Stimulated activated CD4-positive, alpha-beta T cell treated with anti-CD3 and anti-CD28 coated beads, Interleukin-12 subunit alpha, Interleukin-12 subunit beta, amount 100 ng/mL, for 24 hours (primary cell): Measurements from ENCODE around the gene CCDC170.
"Not testable (repeated sequence)": the region's sequence is repeated elsewhere in the genome, so short reads cannot be mapped to it uniquely, and the experiment has no call there.

ENCODE experiments used
- DNase-seq, 2 experiments: peaks; one replicate each; pipeline ENCODE4 v3.0.0-alpha.2; 2020; ENCODE audit warnings: low read depth in 2 of 2

CCDC170 gene

DNA sequence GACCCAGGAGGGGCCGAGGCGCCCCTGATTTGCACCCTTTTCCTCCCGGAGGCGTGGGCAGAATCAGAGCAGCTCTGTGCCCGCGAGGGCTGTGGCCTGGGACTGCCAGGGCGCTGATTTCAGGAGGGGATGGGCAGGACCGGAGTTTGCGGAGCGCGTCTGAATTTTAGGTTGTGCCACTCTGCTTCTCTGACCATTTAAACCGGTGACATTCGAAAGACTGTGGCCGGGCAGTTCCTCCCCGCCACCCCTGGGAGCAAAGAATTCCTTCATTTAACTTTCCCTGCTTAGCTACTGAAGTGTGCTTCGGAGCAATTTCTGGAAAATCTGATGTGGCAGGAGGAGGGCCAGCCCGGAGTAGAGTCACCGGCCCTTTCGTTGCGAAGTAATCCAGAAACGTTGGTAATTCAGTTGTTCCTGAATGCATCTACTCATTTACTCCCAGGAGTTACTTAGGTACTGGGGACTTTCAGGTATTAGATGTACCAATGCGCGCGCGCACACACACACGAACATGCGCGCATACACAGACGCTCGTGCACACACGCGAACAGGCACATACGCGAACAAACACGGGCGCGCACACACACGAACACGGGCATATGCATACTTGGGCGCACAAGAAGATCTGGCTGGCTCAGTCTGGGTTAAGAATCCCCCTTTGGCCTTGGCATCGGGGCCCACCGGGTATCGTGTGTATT lies 568 bp downstream of the CCDC170 start:
- DNase-seq: peak in 1 of 2 experiments; percentile 10

DNA sequence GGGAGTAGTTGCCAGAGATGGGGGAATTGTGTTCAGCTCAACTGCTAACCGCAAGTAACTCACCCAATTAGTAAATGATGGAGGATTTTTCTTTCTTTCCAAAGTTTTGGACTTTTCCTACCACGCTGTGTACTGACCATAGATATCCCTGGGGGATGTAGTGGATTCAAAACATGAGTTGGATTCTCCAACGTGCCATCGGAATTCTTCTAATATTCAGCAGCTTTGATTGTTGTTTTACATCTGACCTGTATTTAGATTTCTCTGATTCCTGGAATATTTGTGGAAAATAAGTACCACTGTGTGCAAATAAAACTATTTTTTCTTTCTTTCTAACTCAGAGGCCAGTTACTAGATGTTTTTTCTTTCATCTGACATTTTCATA lies 1.1 kb downstream of the CCDC170 start:
- no peak for DNase-seq

DNA sequence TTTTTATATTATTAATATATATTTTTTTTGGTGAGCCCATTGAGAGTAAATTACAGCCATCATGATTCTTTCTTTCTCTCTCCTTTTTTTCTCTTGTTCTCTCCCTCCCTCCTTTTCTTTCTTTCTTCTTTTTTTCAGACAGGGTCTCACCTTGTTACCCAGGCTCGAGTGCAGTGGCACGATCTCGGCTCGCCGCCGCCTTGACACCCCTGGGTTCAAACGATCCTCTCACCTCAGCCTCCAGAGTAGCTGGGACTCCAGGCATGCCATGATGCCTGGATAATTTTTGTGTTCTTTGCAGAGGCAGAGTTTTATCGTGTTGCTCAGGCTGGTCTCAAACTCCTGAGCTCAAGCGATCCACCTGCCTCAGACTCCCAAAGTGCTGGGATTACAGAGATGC lies 1.6 kb downstream of the CCDC170 start:
- no peak for DNase-seq

DNA sequence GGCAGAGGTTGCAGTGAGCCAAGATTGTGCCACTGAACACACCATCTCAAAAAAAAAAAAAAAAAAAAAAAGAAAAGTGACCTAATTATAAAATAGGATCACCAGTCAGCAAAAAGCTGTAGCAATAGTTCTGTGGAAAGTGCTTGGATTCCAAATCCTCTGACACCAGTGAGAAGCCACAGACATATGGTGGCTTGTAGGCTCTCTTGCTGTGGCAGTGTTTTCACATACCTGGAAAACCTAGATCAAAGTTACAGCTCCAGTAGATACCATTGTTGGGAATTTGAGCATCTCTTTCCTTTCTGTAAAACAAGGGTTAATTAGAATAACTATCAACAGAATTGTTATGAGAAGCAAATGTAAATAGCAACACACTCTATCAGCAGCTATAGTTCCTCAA lies 4.1 kb downstream of the CCDC170 start:
- DNase-seq: no peak

DNA sequence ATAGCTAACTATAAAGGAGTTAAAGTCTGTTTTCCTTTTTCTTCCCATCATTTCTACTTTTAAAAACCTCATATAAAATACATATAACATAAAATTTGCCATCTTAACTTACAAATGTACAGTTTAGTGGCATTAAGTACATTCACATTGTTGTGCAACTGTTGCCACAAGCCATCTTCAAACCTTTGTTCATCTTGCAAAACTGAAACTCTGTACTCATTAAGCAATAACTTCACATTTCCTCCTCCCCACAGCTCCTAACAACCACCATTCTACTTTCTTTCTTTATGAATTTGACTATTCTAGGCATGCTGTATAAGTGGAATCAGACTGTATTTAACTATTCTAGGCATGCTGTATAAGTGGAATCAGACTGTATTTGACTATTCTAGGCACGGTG lies 4.5 kb downstream of the CCDC170 start:
- no peak for DNase-seq

DNA sequence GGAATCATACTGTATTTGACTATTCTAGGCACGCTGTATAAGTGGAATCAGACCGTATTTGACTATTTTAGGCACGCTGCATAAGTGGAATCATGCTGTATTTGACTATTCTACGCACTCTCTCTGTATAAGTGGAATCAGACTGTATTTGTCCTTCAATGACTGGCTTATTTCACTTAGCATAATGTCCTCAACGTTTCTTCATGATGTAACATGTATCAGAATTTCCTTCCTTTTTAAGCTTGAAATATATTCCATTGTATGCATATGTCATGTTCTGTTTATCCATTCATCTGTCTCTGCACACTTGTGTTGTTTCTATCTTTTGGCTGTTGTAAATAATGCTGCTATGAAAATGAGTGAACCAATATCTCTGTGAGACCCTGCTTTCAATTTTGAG lies 5.7 kb downstream of the CCDC170 start:
- no peak for DNase-seq

DNA sequence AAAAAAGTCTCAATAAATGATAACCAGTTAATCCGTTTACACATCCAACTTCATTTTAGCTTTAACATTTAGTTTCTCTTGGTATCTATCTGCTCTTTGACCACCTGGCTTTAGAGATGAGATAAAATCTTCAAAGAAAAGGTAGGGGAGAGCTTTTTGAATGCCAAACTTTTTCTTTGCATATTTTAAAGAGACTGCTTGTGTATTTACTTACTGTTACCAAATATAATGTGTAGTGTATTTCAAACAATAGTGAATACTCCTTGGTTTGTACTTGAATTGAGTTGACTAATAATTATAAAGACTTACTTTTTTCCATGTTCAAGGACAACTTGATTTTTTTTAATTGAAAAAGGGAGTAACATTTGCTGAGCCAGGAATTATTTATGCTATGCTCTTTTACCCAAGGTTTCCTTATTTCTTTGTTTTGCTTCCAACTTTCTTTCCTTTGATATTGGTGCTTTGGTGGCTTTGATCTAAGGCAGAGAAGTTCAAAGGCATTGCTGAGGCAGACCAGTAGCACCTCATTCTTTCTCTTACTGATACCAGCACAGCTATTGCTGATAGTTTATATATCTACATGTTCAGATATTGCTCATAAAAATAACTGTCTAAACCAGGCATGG lies 7.8 kb downstream of the CCDC170 start:
- DNase-seq: no peak

DNA sequence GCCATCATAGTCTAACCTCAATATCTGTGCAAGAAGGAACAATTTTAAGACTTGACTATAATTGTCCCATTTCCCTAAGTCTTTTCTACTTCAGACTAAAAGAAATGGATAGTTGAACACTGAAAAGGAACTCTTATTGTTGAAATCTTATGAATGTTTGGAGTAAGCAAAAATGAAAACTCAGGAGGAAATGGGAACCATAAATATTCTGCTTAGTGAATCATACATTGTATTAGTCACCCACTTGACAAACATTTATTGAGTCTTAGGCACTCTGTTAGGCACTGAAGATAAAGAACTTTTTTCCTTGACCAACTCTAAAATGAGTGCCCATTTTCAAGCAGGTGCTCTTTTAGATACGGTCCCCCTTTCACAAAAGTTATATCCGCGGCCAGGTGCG lies 8.7 kb downstream of the CCDC170 start:
- DNase-seq: no peak

DNA sequence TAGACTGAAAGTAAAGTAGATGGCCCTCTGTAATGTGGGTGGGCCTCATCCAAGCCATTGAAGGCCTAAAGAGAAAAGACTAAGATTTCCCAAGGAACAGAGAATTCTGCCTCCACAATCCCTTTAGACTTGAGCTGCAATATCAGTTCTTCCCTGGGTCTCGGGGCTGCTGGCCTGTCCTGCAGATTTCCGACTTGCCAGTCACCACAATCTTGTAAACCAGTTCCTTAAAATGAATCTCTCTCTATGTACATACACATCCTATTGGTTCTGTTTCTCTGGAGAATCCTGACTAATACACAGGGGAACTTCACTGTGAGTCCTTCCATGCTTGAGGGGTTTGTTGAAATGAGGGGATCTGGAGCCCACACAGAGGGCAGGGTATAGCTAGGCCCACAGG lies 12.9 kb downstream of the CCDC170 start:
- no peak for DNase-seq

DNA sequence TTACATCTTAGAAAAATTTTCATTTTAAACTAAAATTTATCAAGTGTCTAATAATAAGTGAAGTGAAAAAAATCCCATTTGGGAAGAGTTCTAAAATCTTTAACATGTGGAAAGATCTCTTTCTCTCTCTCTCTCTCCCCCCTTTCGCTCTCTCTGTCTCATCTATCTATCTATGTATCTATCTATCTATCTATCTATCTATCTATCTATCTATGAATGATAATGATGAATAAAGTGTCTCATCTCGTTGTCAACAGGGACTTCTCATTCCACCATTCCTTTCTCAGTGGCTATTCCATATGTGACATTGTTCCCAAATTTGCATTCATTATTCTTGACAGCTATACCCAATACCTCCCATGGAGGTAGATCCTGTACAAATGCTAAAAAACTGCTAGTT lies 15.2 kb downstream of the CCDC170 start:
- no peak for DNase-seq

DNA sequence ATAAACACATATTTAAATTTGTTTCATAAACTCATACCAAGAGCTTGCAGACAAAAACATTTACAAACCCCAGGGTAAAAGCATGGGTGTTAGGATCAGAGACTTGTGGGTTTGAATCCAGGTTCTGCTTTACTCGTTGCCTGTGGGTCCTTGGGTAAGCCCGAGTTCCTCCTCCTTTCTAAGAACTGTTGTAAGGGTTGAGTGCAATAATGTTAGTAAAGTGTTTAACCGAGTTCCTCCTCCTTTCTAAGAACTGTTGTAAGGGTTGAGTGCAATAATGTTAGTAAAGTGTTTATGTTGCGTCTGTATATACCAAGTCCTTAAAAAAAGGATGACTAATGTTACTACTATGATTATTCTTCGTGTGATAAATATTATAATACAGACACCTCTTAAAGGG lies 18.7 kb downstream of the CCDC170 start:
- DNase-seq: no peak

DNA sequence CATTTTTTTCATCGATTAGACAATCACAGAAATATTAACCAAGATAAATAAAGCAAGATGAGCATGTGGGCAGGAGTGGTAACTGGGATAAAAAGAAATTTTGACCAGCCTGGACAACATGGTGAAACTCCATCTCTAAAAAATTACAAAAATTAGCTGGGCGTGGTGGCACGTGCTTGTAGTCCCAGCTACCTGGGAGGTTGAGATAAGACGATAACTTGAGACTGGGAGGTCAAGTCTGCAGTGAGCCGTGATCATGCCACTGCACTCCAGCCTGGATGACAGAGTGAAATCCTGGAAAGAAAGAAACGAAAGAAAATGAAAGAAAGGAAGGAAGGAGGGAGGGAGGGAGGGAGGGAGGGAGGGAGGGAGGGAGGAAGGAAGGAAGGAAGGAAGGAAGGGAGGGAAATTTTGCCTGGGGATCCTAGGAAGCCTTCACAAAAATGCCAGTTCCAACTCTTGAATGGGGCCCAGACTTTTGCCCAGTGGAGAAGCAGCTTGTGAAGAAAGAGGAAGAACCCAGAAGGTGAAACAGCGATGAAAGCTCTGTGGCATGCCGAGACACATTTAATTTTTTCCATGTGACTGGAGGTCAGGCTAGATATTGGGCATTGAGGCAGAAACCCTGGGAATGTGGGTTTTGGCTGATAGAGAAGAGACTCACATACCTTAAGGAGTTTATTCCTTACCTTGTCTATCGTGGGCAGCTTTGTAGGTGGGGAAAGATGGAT lies 20.3 kb downstream of the CCDC170 start:
- no peak for DNase-seq

DNA sequence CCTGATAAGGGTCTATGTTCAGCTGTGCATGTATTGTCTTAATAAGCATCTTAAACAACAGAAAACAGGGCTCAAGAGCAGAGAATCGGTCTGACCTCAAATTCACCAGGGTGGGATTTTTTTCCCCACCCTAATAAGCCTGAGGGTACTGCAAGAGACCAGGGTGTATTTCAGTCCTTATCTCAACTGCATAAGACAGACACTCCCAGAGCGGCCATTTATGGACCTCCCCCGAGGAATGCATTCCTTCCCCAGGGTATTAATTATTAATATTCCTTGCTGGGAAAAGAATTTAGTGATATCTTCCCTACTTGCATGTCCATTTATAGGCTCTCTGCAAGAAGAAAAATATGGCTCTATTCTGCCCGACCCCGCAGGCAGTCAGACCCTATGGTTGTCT lies 25.2 kb downstream of the CCDC170 start:
- DNase-seq: not testable (repeated sequence)

DNA sequence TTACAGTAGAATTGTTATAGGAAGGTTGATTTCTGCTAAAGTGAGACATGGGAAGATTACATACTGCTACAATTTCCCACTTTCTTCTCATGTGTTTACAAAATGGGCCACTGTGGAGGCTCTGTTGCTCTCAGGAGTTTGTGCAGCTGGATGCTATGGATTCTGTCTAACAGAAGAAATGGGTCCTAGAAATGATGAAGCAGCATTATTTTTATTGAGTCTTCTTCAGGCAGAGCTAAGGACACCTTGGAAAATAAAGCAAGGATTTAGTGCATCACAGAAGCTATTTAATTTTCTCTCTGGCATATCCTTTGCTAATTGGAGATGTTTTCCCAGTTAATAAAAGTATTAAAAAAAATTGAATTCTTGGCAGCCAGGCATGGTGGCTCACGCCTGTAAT lies 29.2 kb downstream of the CCDC170 start:
- no peak for DNase-seq

DNA sequence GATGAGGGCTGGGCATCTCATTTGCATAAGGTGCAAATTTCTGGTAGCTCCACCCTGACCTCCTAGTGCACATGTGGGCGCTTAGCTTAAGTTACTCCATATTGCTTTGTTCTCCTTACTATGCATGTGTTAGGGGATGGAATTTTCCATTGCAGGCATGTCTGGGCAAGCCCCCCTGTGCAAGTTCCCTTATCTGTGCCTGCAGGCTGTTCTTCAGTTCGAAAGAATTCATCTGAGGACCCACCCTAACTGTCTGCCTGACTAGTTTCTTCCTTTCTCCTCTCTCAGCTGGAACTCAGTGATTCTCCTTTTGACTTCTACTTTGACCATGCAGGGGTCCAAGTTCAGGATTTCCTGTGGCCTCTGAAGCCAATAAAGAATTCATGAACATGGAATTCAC lies 30.2 kb downstream of the CCDC170 start:
- DNase-seq: no peak

DNA sequence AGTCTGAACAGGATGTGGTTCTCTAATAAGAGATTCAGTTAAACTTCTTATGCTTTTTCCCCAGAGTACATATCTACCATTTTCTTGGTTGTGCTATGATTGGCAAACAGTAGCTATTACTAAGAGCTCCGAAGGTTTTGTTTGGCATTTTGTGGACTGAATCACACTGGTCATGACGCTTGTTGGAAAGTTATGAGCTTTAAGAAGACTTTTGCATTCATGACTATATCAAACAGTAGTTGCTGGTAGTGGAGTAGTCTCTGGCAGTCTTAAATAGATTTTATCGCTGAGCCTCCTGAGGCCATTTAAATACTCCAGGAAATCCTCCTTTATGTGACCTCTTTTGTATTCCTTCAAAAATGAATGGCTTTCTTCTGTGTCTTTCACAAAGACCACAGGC lies 40.8 kb downstream of the CCDC170 start:
- DNase-seq: no peak

DNA sequence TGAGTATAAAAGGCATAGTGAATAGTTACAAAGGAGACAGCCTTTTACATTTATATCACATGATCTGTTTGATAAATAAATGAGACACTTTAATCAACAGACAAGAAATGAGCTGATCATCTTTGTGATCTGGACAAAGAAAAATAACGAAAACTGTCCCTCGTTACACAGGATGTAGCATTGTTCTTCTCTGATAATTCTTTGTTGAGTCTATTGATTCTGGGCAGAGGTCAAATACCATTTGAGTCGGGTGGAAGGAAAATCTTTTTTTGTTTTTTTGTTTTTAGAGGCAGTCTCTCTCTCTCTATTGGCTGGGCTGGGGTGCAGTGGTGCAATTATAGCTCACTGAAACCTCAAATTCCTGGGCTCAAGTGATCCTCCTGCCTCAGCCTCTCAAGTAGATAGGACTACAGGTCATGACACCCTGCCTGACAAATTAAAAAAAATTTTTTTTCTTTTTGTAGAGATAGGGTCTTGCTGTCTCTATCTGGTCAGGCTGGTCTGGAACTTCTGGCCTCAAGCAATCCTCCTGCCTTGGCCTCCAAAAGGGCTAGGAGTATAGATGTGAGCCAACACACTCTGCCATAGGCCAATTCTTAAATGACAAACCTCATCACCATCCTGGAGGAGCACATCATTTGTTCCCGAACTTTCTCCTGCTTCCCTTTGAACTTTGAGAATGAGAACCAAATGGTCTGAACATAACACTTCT lies 41.8 kb downstream of the CCDC170 start:
- DNase-seq: no peak

DNA sequence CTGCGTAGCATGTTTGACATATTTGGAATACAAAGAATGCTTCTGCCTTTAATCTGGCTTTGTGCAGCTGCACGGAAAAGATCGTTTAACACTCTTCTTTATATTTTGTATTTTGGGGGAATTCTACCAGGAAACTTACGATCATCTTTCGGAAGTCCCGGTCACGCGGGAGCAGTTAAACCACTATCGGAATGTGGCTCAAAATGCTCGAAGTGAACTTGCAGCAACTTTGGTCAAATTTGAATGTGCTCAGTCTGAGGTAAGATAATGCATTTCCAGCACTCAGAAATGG lies 42.3 kb downstream of the CCDC170 start:
- no peak for DNase-seq

DNA sequence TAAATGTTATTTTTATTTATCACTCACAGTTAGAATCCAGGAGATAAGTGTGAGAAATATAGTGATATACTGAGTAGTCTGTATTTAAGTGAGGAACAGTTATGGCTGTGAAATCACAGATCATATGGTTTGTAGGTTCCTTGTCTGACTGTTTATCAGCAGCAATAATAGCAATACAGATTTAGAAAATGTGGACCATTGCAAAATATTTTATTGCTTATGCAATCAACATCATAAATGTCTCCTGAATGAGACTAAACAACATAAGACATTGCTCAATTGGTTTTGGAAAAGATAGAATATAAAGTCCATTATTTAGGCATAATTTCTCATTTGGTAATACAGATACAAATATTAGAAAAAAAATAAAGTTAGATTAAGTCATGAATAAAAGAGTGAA lies 43.7 kb downstream of the CCDC170 start:
- no peak for DNase-seq

DNA sequence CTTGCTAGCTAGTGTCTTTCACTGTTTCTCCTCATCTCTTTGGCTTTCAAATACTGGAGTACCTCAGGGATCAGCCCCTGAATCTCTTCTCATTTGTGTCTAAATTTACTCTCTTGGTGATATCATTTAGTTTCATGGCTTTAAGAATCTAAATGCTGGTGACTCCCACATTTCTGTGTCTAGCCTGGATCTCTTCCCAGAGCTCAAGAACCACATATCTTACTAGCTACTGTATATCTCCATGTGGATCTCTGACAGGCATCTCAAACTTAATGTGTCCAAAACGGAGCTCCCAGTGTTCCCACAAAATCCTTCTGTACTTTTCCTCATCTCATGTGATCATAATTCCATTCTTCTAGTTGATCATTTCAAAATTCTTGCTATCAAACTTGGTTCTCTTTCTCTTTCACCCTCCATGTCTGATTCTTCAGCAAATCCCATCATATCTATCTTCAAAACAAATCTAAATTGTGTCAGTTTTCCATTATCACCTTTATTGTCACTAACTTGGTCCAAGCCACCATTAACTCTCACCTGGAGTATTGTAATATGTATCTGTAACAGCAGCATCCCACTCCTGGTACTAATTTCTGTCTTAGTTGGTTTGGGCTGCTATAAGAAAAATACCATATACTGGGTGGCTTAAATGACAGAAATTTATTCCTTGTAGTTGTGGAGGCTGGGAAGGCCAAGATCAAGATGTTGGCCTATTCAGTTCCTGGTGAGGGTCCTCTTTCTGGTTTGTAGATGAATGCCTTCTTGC lies 45.9 kb downstream of the CCDC170 start:
- DNase-seq: no peak

DNA sequence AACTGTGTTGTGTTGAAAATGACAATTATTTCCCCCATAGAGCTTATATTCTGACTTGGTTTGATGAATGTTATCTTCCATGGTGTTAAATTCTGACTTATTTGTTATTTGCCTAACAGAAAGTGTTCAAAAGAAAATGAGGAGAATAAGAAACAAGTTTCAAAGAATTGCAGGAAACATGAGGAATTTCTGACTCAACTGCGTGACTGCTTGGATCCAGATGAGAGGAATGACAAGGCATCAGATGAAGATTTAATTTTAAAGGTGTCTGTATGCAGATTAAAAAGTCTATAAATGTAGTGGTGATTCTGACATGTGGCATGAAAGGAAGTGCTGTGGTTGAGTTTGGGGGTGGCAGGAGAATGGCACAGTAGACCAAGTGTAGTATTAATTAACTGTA lies 50.6 kb downstream of the CCDC170 start:
- no peak for DNase-seq

DNA sequence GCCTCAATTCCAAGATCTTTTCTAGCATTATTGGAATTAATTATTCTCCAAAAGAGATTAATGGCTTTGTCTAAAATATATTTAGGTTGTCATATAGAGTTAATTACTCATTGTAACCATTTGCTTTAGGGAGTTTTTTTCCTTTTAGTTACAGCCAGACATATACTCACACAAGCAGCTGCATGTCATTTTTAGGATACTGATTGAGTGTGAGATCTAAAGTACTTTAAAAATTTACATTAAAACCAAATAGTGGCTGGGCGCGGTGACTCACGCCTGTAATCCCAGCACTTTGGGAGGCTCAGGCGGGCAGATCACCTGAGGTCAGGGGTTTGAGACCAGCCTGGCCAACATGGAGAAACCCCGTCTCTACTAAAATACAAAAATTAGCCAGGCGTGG lies 51.1 kb downstream of the CCDC170 start:
- DNase-seq: not testable (repeated sequence)
